Measurements from ENCODE around the gene TAF13. TPM values are rescaled to one million over a fixed set of nuclear protein-coding genes. Genes with fewer than 3 reads are reported as not detected.

The TAF13 gene
- total RNA-seq, 4 donors from 2014 or later: 41.6 to 71.0 (median 51.8) TPM

- Histone ChIP-seq H3K36me3 (peaks cover 0 to 5% (median 0%) of the 10 kb centered on the region in 4 donors), H3K4me1 (peaks cover 7 to 15% (median 13%) of the 10 kb centered on the region in 4 donors), H3K27me3 (no peaks in the 10 kb centered on the region), H3K27ac (replicated peaks in 1 of 4) (no peak overlapping the region), H3K9me3 (no peaks in the 10 kb centered on the region), H3K4me3 (no peak overlapping the region)
- DNase-seq (ENCODE audit: extremely low spot score): no peak
- intact Hi-C loops (cut with DNase I): loop anchor here (10.0 kb wide), 1 partner anchor 299 kb away; no protein-coding TSS in a partner anchor
- 83% methylated on average over 4 of the region's 4 CpGs for WGBS
- TF ChIP-seq POLR2AphosphoS5 (IDR thresholded peaks at IDR 0.05) (no peak), EP300 (IDR thresholded peaks at IDR 0.05) (no peak), POLR2A (IDR thresholded peaks at IDR 0.05; ENCODE audit: low read depth) (no peak), CTCF (IDR thresholded peaks at IDR 0.05) (no peak)
Observed at GRCh38 chr1:109105881-109106280, 30.1 kb upstream of the TAF13 start.

- Histone ChIP-seq H3K36me3 (peaks cover 0 to 5% (median 0%) of the 10 kb centered on the region in 4 donors), H3K9me3 (no peaks in the 10 kb centered on the region), H3K27me3 (no peaks in the 10 kb centered on the region), H3K4me3 (no peak overlapping the region), H3K27ac (replicated peaks in 1 of 4) (no peak overlapping the region), H3K4me1 (peaks cover 10 to 19% (median 17%) of the 10 kb centered on the region in 4 donors)
- intact Hi-C loops (cut with DNase I): loop anchor here (10.0 kb wide), 1 partner anchor 300 kb away; no protein-coding TSS in a partner anchor
- DNase-seq (ENCODE audit: extremely low spot score): no peak
- WGBS: 91% methylated on average over 20 of the region's 20 CpGs
- TF ChIP-seq CTCF (IDR thresholded peaks at IDR 0.05) (no peak), POLR2A (IDR thresholded peaks at IDR 0.05; ENCODE audit: low read depth) (no peak), EP300 (IDR thresholded peaks at IDR 0.05) (no peak), POLR2AphosphoS5 (IDR thresholded peaks at IDR 0.05) (no peak)
Observed at GRCh38 chr1:109104364-109105151, 28.8 kb upstream of the TAF13 start.

GRCh38 chr1:109099938-109100773 is 24.4 kb upstream of the TAF13 start:
- H3K4me1 ChIP-seq: peaks cover 14 to 38% (median 25%) of the 10 kb centered on the region in 4 donors
- H3K27ac ChIP-seq (replicated peaks in 1 of 4): peak overlapping the region; percentile 95 to 99 (median 97)
- H3K9me3 ChIP-seq: no peaks in the 10 kb centered on the region
- peak; percentile 95 for TF ChIP-seq POLR2A (IDR thresholded peaks at IDR 0.05; ENCODE audit: low read depth)
- peak; percentile 99 for TF ChIP-seq POLR2AphosphoS5 (IDR thresholded peaks at IDR 0.05)
- peak; percentile 88 to 95 (median 90) for TF ChIP-seq CTCF (IDR thresholded peaks at IDR 0.05)
- TF ChIP-seq EP300 (IDR thresholded peaks at IDR 0.05): no peak
- peak; percentile 99 for DNase-seq (ENCODE audit: extremely low spot score)
- WGBS: under 1% methylated on average over 41 of the region's 77 CpGs
- intact Hi-C loops (cut with DNase I): loop anchor here (10.0 kb wide), 1 partner anchor 305 kb away; no protein-coding TSS in a partner anchor
- H3K27me3 ChIP-seq: no peaks in the 10 kb centered on the region
- H3K36me3 ChIP-seq: peaks cover 0 to 21% (median 5%) of the 10 kb centered on the region in 4 donors
- H3K4me3 ChIP-seq: peak overlapping the region; percentile 84 to 97 (median 89)

- no peaks in the 10 kb centered on the region for H3K27me3 ChIP-seq
- H3K27ac ChIP-seq (replicated peaks in 1 of 4): peak overlapping the region in 1 of 4 donors; percentile 21
- peaks cover 0 to 41% (median 20%) of the 10 kb centered on the region in 4 donors for H3K36me3 ChIP-seq
- intact Hi-C loops (cut with DNase I): no loop called here
- peaks cover 46 to 66% (median 51%) of the 10 kb centered on the region in 4 donors for H3K4me1 ChIP-seq
- H3K4me3 ChIP-seq: no peak overlapping the region
- no peak for DNase-seq (ENCODE audit: extremely low spot score)
- no peak for TF ChIP-seq EP300 (IDR thresholded peaks at IDR 0.05)
- TF ChIP-seq POLR2A (IDR thresholded peaks at IDR 0.05; ENCODE audit: low read depth): no peak
- no peak for TF ChIP-seq CTCF (IDR thresholded peaks at IDR 0.05)
- no peak for TF ChIP-seq POLR2AphosphoS5 (IDR thresholded peaks at IDR 0.05)
- no peaks in the 10 kb centered on the region for H3K9me3 ChIP-seq
- WGBS: 63% methylated on average over 1 of the region's 1 CpG
Observed at GRCh38 chr1:109096120-109096519, 20.3 kb upstream of the TAF13 start.

All from esophagus muscularis mucosa (tissue), 4 donors.